OCI-LY7 (cell line): ENCODE results near the gene TPPP3.

Experiments used
- CTCF ChIP-seq: fragments of 200-600 bp; sonication (generic); conservative IDR thresholded peaks from 2 replicates; pipeline ENCODE4 v1.5.1; 2014; ENCODE audit warnings: mild to moderate bottlenecking, antibody characterized with exemption, low read length, moderate library complexity, mixed read lengths
- EZH2phosphoT487 ChIP-seq: fragments of 200-600 bp; sonication (generic); IDR thresholded peaks from 2 replicates; pipeline ENCODE4 v1.6.1; 2018; ENCODE audit warnings: low read depth, borderline replicate concordance, mild to moderate bottlenecking, mixed run types, antibody characterized with exemption, low read length, moderate library complexity, mixed read lengths

GRCh38 chr16:67415872-67416793 is 22.8 kb upstream of the TPPP3 start, which contains the start of gene ZDHHC1:
- TF ChIP-seq CTCF (peak; percentile 71), EZH2phosphoT487 (no peak)
